GM12801 (cell line): Measurements from ENCODE around the gene SETD4.

Experiments
- CTCF ChIP-seq: IDR thresholded peaks from one replicate; pipeline ENCODE4 v1.5.1; 2011; ENCODE audit warnings: control low read depth; ENCODE audit not compliant: insufficient read length; ENCODE audit errors: extremely low read depth

The SETD4 gene

GRCh38 chr21:36052860-36053714, 7.2 kb downstream of the SETD4 start:
- TF ChIP-seq CTCF, result no peak

- no peak for TF ChIP-seq CTCF
Measured at GRCh38 chr21:36048357-36048756, 12.0 kb downstream of the SETD4 start.

GRCh38 chr21:36047139-36047538, 13.2 kb downstream of the SETD4 start:
- TF ChIP-seq CTCF, result no peak

- TF ChIP-seq CTCF, result no peak
Measured at GRCh38 chr21:36045993-36046392, 14.3 kb downstream of the SETD4 start.

- no peak for TF ChIP-seq CTCF
Measured at GRCh38 chr21:36044056-36044455, 16.3 kb downstream of the SETD4 start.

GRCh38 chr21:36041910-36042309, 18.4 kb downstream of the SETD4 start:
- no peak for TF ChIP-seq CTCF

GRCh38 chr21:36040389-36040788, 19.9 kb downstream of the SETD4 start:
- TF ChIP-seq CTCF, result no peak
